GM13977 (cell line): Measurements from ENCODE around the gene CTBP2.

Source experiments
- DNase-seq: peaks from one replicate; pipeline ENCODE4 v3.0.0; 2012; ENCODE audit warnings: low spot score
- CTCF ChIP-seq: IDR thresholded peaks from 2 replicates; pipeline ENCODE4 v1.5.1; 2012; ENCODE audit warnings: mild to moderate bottlenecking, control low read depth; ENCODE audit not compliant: insufficient read depth; ENCODE audit errors: extremely low read depth, missing control alignments
- in situ Hi-C: fragments of 300-500 bp; cut with MboI; formaldehyde crosslinking; loops from one replicate; pipeline ENCODE4 v1.12.0; 2022; ENCODE audit warnings: low sequenced_read_pairs, low pct_unique_long_range_greater_than_20kb, mixed read lengths, inconsistent platforms; ENCODE audit not compliant: unreplicated experiment

CTBP2 gene

GRCh38 chr10:124957404-124957947 is 202.9 kb downstream of the CTBP2 start:
- in situ Hi-C loops, result no loop called here
- DNase-seq, result no peak
- TF ChIP-seq CTCF, result no peak

GRCh38 chr10:124956764-124957163 is 203.6 kb downstream of the CTBP2 start:
- in situ Hi-C loops, result no loop called here
- no peak for DNase-seq
- no peak for TF ChIP-seq CTCF

- no peak for DNase-seq
- in situ Hi-C loops, result no loop called here
Observed at GRCh38 chr10:124955868-124956267, 204.5 kb downstream of the CTBP2 start.

GRCh38 chr10:124955243-124955642 is 205.1 kb downstream of the CTBP2 start:
- in situ Hi-C loops, result no loop called here
- DNase-seq, result no peak

More at GRCh38 chr10:124955868-124956267, 204.5 kb downstream of the CTBP2 start:
- no peak for TF ChIP-seq CTCF

GRCh38 chr10:124953421-124953820 is 206.9 kb downstream of the CTBP2 start:
- no peak for DNase-seq
- in situ Hi-C loops, result no loop called here
- TF ChIP-seq CTCF, result no peak

More at GRCh38 chr10:124955243-124955642, 205.1 kb downstream of the CTBP2 start:
- no peak for TF ChIP-seq CTCF

- in situ Hi-C loops, result no loop called here
- DNase-seq, result no peak
- TF ChIP-seq CTCF, result no peak
Observed at GRCh38 chr10:124952123-124952522, 208.2 kb downstream of the CTBP2 start.

GRCh38 chr10:124949543-124949942 is 210.8 kb downstream of the CTBP2 start:
- TF ChIP-seq CTCF, result no peak
- no peak for DNase-seq
- in situ Hi-C loops, result no loop called here
